NCI-H774 (cell line): ENCODE data around the gene NKAIN4.

Experiments
- DNase-seq: peaks from one replicate; lab custom pipeline; 2025; lab: John Stamatoyannopoulos, UW

NKAIN4 gene

DNA sequence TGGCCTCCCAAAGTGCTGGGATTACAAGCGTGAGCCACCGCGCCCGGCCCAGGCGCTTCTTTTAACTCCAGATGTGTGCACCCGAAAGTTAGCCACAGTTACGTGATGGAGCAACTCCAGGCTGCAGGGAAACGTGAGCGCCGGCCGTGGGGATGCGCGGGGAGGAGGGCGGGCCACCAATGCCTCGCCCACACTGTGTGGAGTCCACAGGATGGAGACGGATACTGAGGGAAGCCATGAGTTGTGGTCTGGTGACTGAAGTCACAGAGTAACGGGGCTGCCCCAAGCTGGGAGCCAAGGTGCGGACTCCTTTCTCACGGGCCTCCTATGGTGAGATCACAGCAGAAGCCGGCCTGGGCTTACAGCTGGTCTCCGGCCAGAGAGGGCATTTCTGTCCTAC lies 61.5 kb downstream of the NKAIN4 start:
- no peak for DNase-seq

- DNase-seq = peak; percentile 92
These were observed 62.9 kb downstream of the NKAIN4 start for GRCh38 chr20:63191400-63191799.

DNA sequence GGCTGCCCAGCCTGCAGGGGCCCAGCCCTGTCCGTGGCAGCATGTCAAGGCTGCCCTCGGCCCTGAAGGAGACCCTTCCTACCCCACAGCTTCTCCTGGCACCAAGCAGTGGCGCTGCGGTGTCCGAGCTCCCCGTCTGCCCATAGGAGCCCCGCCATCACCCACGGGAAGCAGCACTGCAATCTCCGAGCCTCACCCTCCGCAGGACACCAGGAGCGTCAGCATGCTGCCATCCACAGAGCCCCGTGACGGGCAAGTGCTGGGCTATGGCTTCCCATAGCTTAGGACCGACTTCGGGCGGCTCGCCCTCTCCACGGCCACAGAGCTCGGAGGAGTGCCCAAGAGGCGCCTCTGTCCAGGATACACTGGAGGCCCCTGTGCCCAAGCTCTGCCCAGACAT lies 63.4 kb downstream of the NKAIN4 start:
- DNase-seq = no peak
